Breast epithelium (tissue), 3 donors: Measurements from ENCODE around the gene NAIF1.
"Not testable (repeated sequence)": the region's sequence is repeated elsewhere in the genome, so short reads cannot be mapped to it uniquely, and the experiment has no call there.

Source experiments
- CTCF ChIP-seq, 3 donors: fragments of 450-650 bp; IDR thresholded peaks; one replicate each; pipeline ENCODE4 v1.5.1; 2016 to 2017; ENCODE audit warnings: antibody characterized with exemption in 3 of 3, mild to moderate bottlenecking in 3 of 3, moderate library complexity in 3 of 3
- POLR2A ChIP-seq: fragments of 450-650 bp; IDR thresholded peaks from one replicate; pipeline ENCODE4 v1.6.1; 2016; ENCODE audit warnings: antibody characterized with exemption, mild to moderate bottlenecking, moderate library complexity

- not testable (repeated sequence) for TF ChIP-seq CTCF (IDR thresholded peaks at IDR 0.05); POLR2A
These were observed 43.4 kb downstream of the NAIF1 start for GRCh38 chr9:128023671-128024070.
